ENCODE data around the gene CNOT2. TPM values are rescaled to one million over a fixed set of nuclear protein-coding genes. Genes with fewer than 3 reads are reported as not detected.
A peak's percentile ranks its signal among the peaks of the same experiment; 100 is the strongest.

Gene CNOT2, protein sequence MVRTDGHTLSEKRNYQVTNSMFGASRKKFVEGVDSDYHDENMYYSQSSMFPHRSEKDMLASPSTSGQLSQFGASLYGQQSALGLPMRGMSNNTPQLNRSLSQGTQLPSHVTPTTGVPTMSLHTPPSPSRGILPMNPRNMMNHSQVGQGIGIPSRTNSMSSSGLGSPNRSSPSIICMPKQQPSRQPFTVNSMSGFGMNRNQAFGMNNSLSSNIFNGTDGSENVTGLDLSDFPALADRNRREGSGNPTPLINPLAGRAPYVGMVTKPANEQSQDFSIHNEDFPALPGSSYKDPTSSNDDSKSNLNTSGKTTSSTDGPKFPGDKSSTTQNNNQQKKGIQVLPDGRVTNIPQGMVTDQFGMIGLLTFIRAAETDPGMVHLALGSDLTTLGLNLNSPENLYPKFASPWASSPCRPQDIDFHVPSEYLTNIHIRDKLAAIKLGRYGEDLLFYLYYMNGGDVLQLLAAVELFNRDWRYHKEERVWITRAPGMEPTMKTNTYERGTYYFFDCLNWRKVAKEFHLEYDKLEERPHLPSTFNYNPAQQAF
- 10 to 100 TPM; 96.2 to 96.5 TPM for total RNA-seq
- polyA plus RNA-seq (2013, experiment 1 of 2): 74.5 TPM
- 72.7 TPM for polyA plus RNA-seq (2013, experiment 2 of 2)
- long read RNA-seq, experiment 1, partial matches to known transcripts: 21 of 29 reads
- long read RNA-seq, experiment 1, other reads (novel, unspliced or antisense): 3 of 29 reads
- long read RNA-seq, experiment 2, transcript CNOT2-201 (16 exons, 3,282 nt): major isoform, 101 of 174 reads
- long read RNA-seq, experiment 2, partial matches to known transcripts: 21 of 174 reads
- long read RNA-seq, experiment 2, other reads (novel, unspliced or antisense): 47 of 174 reads
- long read RNA-seq, experiment 3, transcript CNOT2-201 (16 exons, 3,282 nt): major isoform, 307 of 430 reads
- long read RNA-seq, experiment 3, partial matches to known transcripts: 36 of 430 reads
- long read RNA-seq, experiment 3, other reads (novel, unspliced or antisense): 78 of 430 reads
- long read RNA-seq, experiment 4, full-length matches to known transcripts: 89 of 127 reads
- long read RNA-seq, experiment 4, partial matches to known transcripts: 13 of 127 reads
- long read RNA-seq, experiment 4, other reads (novel, unspliced or antisense): 25 of 127 reads

DNA sequence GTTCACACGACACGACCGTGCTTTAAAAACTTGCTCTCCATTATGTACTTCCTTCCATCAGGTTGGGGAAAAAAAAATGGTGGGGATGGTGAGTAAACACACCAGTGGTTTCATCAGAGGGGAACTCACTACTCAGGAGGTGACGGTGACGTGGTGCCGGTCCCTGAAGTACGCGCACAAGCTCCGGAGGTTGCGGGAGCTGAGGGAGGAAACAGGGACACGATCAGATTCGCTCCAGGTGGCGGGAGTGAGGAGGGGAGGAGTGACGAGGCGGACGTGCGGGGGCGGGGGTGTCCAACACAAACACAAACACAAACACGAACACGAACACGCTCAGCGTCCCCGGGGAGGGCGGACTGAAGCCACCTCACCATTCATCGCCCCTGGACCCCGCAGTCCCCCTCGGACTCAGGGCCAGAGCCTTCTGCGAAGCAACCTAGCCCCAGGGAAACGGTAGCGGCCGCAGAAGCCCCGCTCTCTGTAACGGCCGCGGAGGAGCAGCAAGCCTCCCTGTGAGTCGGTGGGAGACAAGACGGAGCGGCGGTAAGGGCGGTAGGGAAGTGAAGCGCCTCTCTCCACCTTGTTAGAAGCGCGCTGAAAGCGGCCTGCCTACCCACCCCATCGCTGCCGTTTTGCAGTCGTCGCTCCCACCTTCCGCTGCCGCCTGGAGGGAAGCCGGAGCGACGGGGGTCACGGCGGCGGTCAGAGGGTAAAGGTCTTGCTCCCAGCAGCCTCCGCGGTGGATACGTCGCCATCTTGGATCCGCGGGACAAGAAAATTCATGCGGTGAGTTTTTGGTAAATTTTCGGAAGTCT lies at the start of gene CNOT2:
CNOT2 (plus strand) TSS at position 739 of the 815 bp plus-strand sequence. CDS start 34,794 bp downstream, outside the sequence.
- Histone ChIP-seq H3K36me3 (ENCODE audit: control insufficient read depth, insufficient read depth, low read length) (peaks cover 27% of the 10 kb centered on the region), H3K27ac (ENCODE audit: low read depth, low read length) (peak within 1 kb of the TSS; percentile 99), H3K9me3 (ENCODE audit: control insufficient read depth, low read length) (no peaks in the 10 kb centered on the region), H3K9ac (ENCODE audit: extremely low read depth, low read length, poor library complexity, severe bottlenecking) (peak within 1 kb of the TSS; percentile 78), H3K4me1 (ENCODE audit: control insufficient read depth, insufficient read depth, low read length) (peaks cover 7% of the 10 kb centered on the region), H3K4me3 (ENCODE audit: low read length) (peak within 1 kb of the TSS; percentile 91), H3K27me3 (ENCODE audit: control insufficient read depth, insufficient read depth, low read length, poor library complexity, severe bottlenecking) (no peaks in the 10 kb centered on the region)
- Mint-ChIP-seq H3K27me3 (ENCODE audit: insufficient read depth) (no peaks in the 10 kb centered on the region), H3K27ac (peak within 1 kb of the TSS; percentile 99), H3K36me3 (ENCODE audit: low read depth) (peaks cover 29% of the 10 kb centered on the region), H3K4me1 (peaks cover 32% of the 10 kb centered on the region), H3K4me3 (peak within 1 kb of the TSS; percentile 95), H3K9me3 (no peaks in the 10 kb centered on the region)
- TF ChIP-seq, protein P1, sequence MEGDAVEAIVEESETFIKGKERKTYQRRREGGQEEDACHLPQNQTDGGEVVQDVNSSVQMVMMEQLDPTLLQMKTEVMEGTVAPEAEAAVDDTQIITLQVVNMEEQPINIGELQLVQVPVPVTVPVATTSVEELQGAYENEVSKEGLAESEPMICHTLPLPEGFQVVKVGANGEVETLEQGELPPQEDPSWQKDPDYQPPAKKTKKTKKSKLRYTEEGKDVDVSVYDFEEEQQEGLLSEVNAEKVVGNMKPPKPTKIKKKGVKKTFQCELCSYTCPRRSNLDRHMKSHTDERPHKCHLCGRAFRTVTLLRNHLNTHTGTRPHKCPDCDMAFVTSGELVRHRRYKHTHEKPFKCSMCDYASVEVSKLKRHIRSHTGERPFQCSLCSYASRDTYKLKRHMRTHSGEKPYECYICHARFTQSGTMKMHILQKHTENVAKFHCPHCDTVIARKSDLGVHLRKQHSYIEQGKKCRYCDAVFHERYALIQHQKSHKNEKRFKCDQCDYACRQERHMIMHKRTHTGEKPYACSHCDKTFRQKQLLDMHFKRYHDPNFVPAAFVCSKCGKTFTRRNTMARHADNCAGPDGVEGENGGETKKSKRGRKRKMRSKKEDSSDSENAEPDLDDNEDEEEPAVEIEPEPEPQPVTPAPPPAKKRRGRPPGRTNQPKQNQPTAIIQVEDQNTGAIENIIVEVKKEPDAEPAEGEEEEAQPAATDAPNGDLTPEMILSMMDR (conservative IDR thresholded peaks at IDR 0.05): peak; percentile 14
- DNase-seq: peak; percentile 98
- 0% methylated on average over 58 of the region's 64 CpGs; no CpG with 5 or more reads in 1 of the 2 experiments for WGBS, 2 experiments (ENCODE audit: insufficient coverage in 1 of 2, insufficient read length in 1 of 2)

DNA sequence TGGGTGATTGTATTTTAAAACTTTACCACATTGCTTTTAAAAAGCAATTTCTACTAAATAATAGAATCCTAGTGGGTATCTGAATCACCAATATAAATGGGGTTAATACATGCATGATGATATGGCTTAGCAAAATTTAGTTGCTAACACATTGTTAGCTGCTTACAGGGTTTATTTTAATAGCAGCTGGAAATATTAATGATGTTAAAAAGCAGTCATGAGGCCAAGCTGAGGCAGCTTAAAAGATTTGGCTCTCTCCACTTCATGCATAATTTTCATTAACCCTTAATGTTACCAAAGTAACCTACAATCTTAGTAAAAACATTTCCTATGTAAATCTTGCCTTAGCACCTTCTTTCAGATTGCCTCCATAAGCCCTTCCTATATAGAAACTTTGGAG lies 49.2 kb upstream of the CNOT2 start:
- H3K36me3 ChIP-seq (ENCODE audit: control insufficient read depth, insufficient read depth, low read length): no peaks in the 10 kb centered on the region
- Mint-ChIP-seq H3K27ac (no peak overlapping the region), H3K36me3 (ENCODE audit: low read depth) (no peaks in the 10 kb centered on the region), H3K4me1 (no peaks in the 10 kb centered on the region), H3K4me3 (no peak overlapping the region), H3K27me3 (ENCODE audit: insufficient read depth) (no peaks in the 10 kb centered on the region), H3K9me3 (no peaks in the 10 kb centered on the region)
- no peak overlapping the region for H3K9ac ChIP-seq (ENCODE audit: extremely low read depth, low read length, poor library complexity, severe bottlenecking)
- no peaks in the 10 kb centered on the region for H3K4me1 ChIP-seq (ENCODE audit: control insufficient read depth, insufficient read depth, low read length)
- no peak overlapping the region for H3K27ac ChIP-seq (ENCODE audit: low read depth, low read length)
- H3K4me3 ChIP-seq (ENCODE audit: low read length): no peak overlapping the region
- DNase-seq: no peak
- no peaks in the 10 kb centered on the region for H3K9me3 ChIP-seq (ENCODE audit: control insufficient read depth, low read length)
- H3K27me3 ChIP-seq (ENCODE audit: control insufficient read depth, insufficient read depth, low read length, poor library complexity, severe bottlenecking): no peaks in the 10 kb centered on the region
- TF ChIP-seq, protein P1 (conservative IDR thresholded peaks at IDR 0.05): no peak

All from endodermal cell (in vitro differentiated cells).